ENCODE measurements around the gene WNT9A.

DNA sequence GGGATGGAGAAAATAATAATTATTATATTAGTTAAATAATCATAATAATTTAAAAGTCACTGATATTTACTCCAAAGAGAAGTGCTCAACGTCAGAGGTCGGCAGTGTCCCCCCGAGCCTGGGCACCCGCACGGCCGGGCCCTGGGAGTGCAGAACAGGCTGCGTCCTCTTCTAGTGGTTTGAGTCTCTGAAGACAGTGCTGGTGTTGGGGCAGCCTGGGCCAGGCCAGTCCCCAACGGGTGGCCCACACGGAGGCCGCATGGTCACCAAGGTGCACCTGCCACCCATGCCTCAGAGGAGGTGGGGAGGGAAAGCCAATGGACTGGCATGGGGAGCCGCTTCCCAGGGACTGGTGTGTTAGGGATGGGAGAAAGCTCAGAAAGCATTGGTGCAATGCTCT is 27.3 kb downstream of the WNT9A start:
- TF ChIP-seq RARB (CRISPR knock-in tag; IDR thresholded peaks at IDR 0.05), result no peak
- TF ChIP-seq, protein P1, sequence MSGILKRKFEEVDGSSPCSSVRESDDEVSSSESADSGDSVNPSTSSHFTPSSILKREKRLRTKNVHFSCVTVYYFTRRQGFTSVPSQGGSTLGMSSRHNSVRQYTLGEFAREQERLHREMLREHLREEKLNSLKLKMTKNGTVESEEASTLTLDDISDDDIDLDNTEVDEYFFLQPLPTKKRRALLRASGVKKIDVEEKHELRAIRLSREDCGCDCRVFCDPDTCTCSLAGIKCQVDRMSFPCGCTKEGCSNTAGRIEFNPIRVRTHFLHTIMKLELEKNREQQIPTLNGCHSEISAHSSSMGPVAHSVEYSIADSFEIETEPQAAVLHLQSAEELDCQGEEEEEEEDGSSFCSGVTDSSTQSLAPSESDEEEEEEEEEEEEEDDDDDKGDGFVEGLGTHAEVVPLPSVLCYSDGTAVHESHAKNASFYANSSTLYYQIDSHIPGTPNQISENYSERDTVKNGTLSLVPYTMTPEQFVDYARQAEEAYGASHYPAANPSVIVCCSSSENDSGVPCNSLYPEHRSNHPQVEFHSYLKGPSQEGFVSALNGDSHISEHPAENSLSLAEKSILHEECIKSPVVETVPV (CRISPR knock-in tag; IDR thresholded peaks at IDR 0.05), result no peak
- TF ChIP-seq ZC3H10 (CRISPR knock-in tag; IDR thresholded peaks at IDR 0.05), result no peak
- no peak for TF ChIP-seq TCF4 (CRISPR knock-in tag; IDR thresholded peaks at IDR 0.05; ENCODE audit: borderline replicate concordance)
- TF ChIP-seq ZFP3 (CRISPR knock-in tag; IDR thresholded peaks at IDR 0.05), result no peak
- no peak for TF ChIP-seq ARNTL (CRISPR knock-in tag; IDR thresholded peaks at IDR 0.05; ENCODE audit: borderline replicate concordance, low read depth)
- no peak for TF ChIP-seq TSHZ2 (CRISPR knock-in tag; IDR thresholded peaks at IDR 0.05)
- no peak for TF ChIP-seq PPARA (CRISPR knock-in tag; IDR thresholded peaks at IDR 0.05; ENCODE audit: borderline replicate concordance)
- TF ChIP-seq PATZ1 (CRISPR knock-in tag; IDR thresholded peaks at IDR 0.05; ENCODE audit: borderline replicate concordance), result no peak
- TF ChIP-seq GLIS3 (CRISPR knock-in tag; IDR thresholded peaks at IDR 0.05), result no peak
